K562 (cell line): ENCODE measurements around the gene TAS2R20. TPM values are rescaled to one million over a fixed set of nuclear protein-coding genes. Genes with fewer than 3 reads are reported as not detected.

ENCODE experiments used
- ATAC-seq: fragments of 200-7000 bp; cut with Tn5 transposase; 3 replicates; pipeline ENCODE4 v1.9.1; 2020; ENCODE audit warnings: moderate library complexity
- BruUV-seq: library from RNA; stranded (reverse); fragments of 400-500 nt; replicated peaks from 2 replicates; lab custom pipeline; 2021; lab: Mats Ljungman, UMichigan
- CTCF ChIA-PET: fragments of 300-600 bp; formaldehyde crosslinking; extraction: SDS; loops from one replicate; lab custom pipeline; 2021; ENCODE audit warnings: low intra/inter-chr PET ratio; lab: Yijun Ruan, JAX
- POLR2A ChIA-PET: fragments of 300-600, 350-650 bp; sonication (Branson Sonifier 250); formaldehyde crosslinking; extraction: SDS; loops from one replicate; lab custom pipeline; 2021; ENCODE audit warnings: antibody characterized with exemption, inconsistent platforms; lab: Yijun Ruan, JAX
- DNase-seq, 4 experiments: peaks; one replicate each; pipeline versions ENCODE4 v3.0.0 to v3.0.0-alpha.2; 2011 to 2018; ENCODE audit warnings: low spot score in 3 of 4, mixed read lengths in 3 of 4; ENCODE audit errors: extremely low read depth in 1 of 4
- FAIRE-seq: peaks from 2 replicates; lab custom pipeline; 2011; peaks lifted over from hg19 to GRCh38; lab: Jason Lieb, UNC
- H2AFZ ChIP-seq: 2 replicates; pipeline ENCODE4 v1.6.0; 2011; ENCODE audit warnings: low read depth, low read length, control low read depth, inconsistent platforms
- H3K27ac ChIP-seq: fragments of 200-600 bp; 3 replicates; pipeline ENCODE4 v1.8.0; 2011; ENCODE audit warnings: low read depth, mild to moderate bottlenecking, control low read depth, inconsistent platforms, low read length, moderate library complexity, mixed read lengths; ENCODE audit errors: extremely low read depth
- H3K27me3 ChIP-seq, 2 experiments: fragments of 300-600 bp in 1 of 2; 2 replicates in 1 of 2; 3 replicates in 1 of 2; pipeline versions ENCODE4 v1.6.0 to v1.8.0; 2011; ENCODE audit warnings: inconsistent platforms in 2 of 2, low read length in 2 of 2, mild to moderate bottlenecking in 1 of 2, mixed read lengths in 1 of 2, moderate library complexity in 1 of 2; ENCODE audit not compliant: control insufficient read depth in 2 of 2, insufficient read depth in 2 of 2
- H3K36me3 ChIP-seq: fragments of 300-600 bp; 3 replicates; pipeline ENCODE4 v1.8.0; 2011; ENCODE audit warnings: mild to moderate bottlenecking, low read length, inconsistent platforms; ENCODE audit not compliant: control insufficient read depth, insufficient read depth
- H3K4me1 ChIP-seq, 2 experiments: fragments of 200-600 bp in 1 of 2; replicated peaks in 1 of 2; 2 replicates in 1 of 2; 3 replicates in 1 of 2; pipeline versions ENCODE4 v1.5.1 to v1.8.0; 2011; ENCODE audit warnings: inconsistent platforms in 2 of 2, low read length in 2 of 2, mild to moderate bottlenecking in 1 of 2, mixed read lengths in 1 of 2, moderate library complexity in 1 of 2; ENCODE audit not compliant: control insufficient read depth in 2 of 2, insufficient read depth in 2 of 2
- H3K4me2 ChIP-seq: 2 replicates; pipeline ENCODE4 v1.6.1; 2011; ENCODE audit warnings: low read length, control low read depth, inconsistent platforms, mixed read lengths; ENCODE audit not compliant: insufficient read depth
- H3K4me3 ChIP-seq: fragments of 200-600 bp; sonication (generic), shearing (Covaris generic); 2 replicates; pipeline ENCODE4 v1.5.1; 2016; ENCODE audit warnings: control low read depth, inconsistent platforms
- H3K79me2 ChIP-seq: fragments of 200-600 bp; 3 replicates; pipeline ENCODE4 v1.8.0; 2011; ENCODE audit warnings: low read length, inconsistent platforms; ENCODE audit not compliant: control insufficient read depth, insufficient read depth
- H3K9ac ChIP-seq, 2 experiments: 2 replicates each; pipeline versions ENCODE4 v1.6.0 to v1.6.1; 2011; ENCODE audit warnings: low read depth in 2 of 2, low read length in 2 of 2, control low read depth in 1 of 2, inconsistent platforms in 1 of 2, mild to moderate bottlenecking in 1 of 2, mixed read lengths in 1 of 2; ENCODE audit not compliant: insufficient read depth in 1 of 2
- H3K9me1 ChIP-seq: one replicate; pipeline ENCODE4 v1.6.0; 2011; ENCODE audit warnings: inconsistent platforms, mild to moderate bottlenecking, low read length, moderate library complexity; ENCODE audit not compliant: control insufficient read depth, insufficient read depth
- H3K9me3 ChIP-seq: replicated peaks from 2 replicates; pipeline ENCODE4 v1.5.1; 2011; ENCODE audit warnings: low read depth, low read length, inconsistent platforms; ENCODE audit not compliant: control insufficient read depth, insufficient read depth
- H4K20me1 ChIP-seq: replicated peaks from 2 replicates; pipeline ENCODE4 v1.6.1; 2011; ENCODE audit warnings: low read length, inconsistent platforms, mixed read lengths; ENCODE audit not compliant: control insufficient read depth, insufficient read depth
- CEBPG ChIP-seq, 3 experiments: fragments of 200-800 bp in 1 of 3; sonication (Bioruptor generic) in 1 of 3; sonication (generic) in 1 of 3; formaldehyde crosslinking in 1 of 3; IDR thresholded peaks in 2 of 3; conservative IDR thresholded peaks in 1 of 3; 2 replicates each; pipeline versions ENCODE4 v1.6.1 to v1.8.0; 2016 to 2022; ENCODE audit warnings: missing compliant biosample characterization in 2 of 3, missing genetic modification characterization in 2 of 3, mild to moderate bottlenecking in 1 of 3, missing genetic modification reagents in 1 of 3
- DDX20 ChIP-seq: fragments of 450-650 bp; IDR thresholded peaks from 2 replicates; pipeline ENCODE4 v1.6.1; 2016; ENCODE audit warnings: missing genetic modification characterization, low read depth, mild to moderate bottlenecking, missing compliant biosample characterization, moderate library complexity
- FOS ChIP-seq: IDR thresholded peaks from 3 replicates; pipeline ENCODE4 v1.6.1; 2011; ENCODE audit not compliant: insufficient read length; ENCODE audit errors: extremely low read depth
- HDAC6 ChIP-seq: IDR thresholded peaks from 2 replicates; pipeline ENCODE4 v1.6.1; 2012; ENCODE audit warnings: low read depth, mild to moderate bottlenecking, control low read depth, inconsistent platforms, low read length, moderate library complexity
- KLF16 ChIP-seq: IDR thresholded peaks from 2 replicates; pipeline ENCODE4 v1.6.1; 2016; ENCODE audit warnings: antibody characterized with exemption
- MECOM ChIP-seq: fragments of 250-450 bp; sonication (Bioruptor Pico); IDR thresholded peaks from 2 replicates; pipeline ENCODE4 v1.8.0; 2022; ENCODE audit warnings: inconsistent platforms
- NFXL1 ChIP-seq: fragments of 450-650 bp; formaldehyde crosslinking; IDR thresholded peaks from 2 replicates; pipeline ENCODE4 v1.4.0; 2021; ENCODE audit warnings: mild to moderate bottlenecking
- NUFIP1 ChIP-seq: fragments of 450-650 bp; IDR thresholded peaks from 2 replicates; pipeline ENCODE4 v1.6.1; 2018; ENCODE audit not compliant: partially characterized antibody
- PML ChIP-seq: IDR thresholded peaks from 2 replicates; pipeline ENCODE4 v1.6.1; 2012; ENCODE audit warnings: low read length, inconsistent platforms
- RBM25 ChIP-seq: fragments of 200-400 bp; formaldehyde crosslinking; IDR thresholded peaks from 2 replicates; pipeline ENCODE4 v1.6.1; 2018; ENCODE audit warnings: low read length, low read depth, moderate library complexity; ENCODE audit not compliant: severe bottlenecking
- RHOXF2B ChIP-seq: fragments of 250-450 bp; sonication (Bioruptor Pico); conservative IDR thresholded peaks from 2 replicates; pipeline ENCODE4 v1.5.1; 2021
- SNIP1 ChIP-seq: fragments of 450-650 bp; IDR thresholded peaks from 2 replicates; pipeline ENCODE4 v1.7.1; 2017; ENCODE audit warnings: low read depth, mild to moderate bottlenecking
- SP2 ChIP-seq: IDR thresholded peaks from 2 replicates; pipeline ENCODE4 v1.6.1; 2011; ENCODE audit warnings: mild to moderate bottlenecking, low read depth, low read length, moderate library complexity; ENCODE audit not compliant: poor library complexity, severe bottlenecking; ENCODE audit errors: extremely low read depth
- TRIM24 ChIP-seq, 2 experiments: fragments of 450-650 bp; IDR thresholded peaks; 2 replicates each; pipeline ENCODE4 v1.6.1; 2016
- TSC22D4 ChIP-seq: fragments of 450-650 bp; IDR thresholded peaks from 2 replicates; pipeline ENCODE4 v1.6.1; 2016; ENCODE audit warnings: missing genetic modification characterization, missing biosample characterization, control low read depth
- XRCC3 ChIP-seq: fragments of 450-650 bp; IDR thresholded peaks from 2 replicates; pipeline ENCODE4 v1.6.1; 2017; ENCODE audit warnings: mild to moderate bottlenecking, moderate library complexity
- ZBTB1 ChIP-seq: sonication (generic); formaldehyde crosslinking; IDR thresholded peaks from 2 replicates; pipeline ENCODE4 v1.8.1; 2023; ENCODE audit warnings: missing genetic modification reagents, low read depth, mild to moderate bottlenecking, borderline replicate concordance
- ZBTB7A ChIP-seq: IDR thresholded peaks from 2 replicates; pipeline ENCODE4 v1.6.1; 2011; ENCODE audit warnings: low read depth, mild to moderate bottlenecking, low read length, moderate library complexity, borderline replicate concordance; ENCODE audit not compliant: control insufficient read depth
- ZNF354B ChIP-seq: fragments of 250-450 bp; sonication (Bioruptor Pico); IDR thresholded peaks from 2 replicates; pipeline ENCODE4 v1.4.0; 2020
- ZNF431 ChIP-seq: sonication (generic); formaldehyde crosslinking; IDR thresholded peaks from 2 replicates; pipeline ENCODE4 v1.8.0; 2022; ENCODE audit warnings: mild to moderate bottlenecking, missing genetic modification reagents
- ZNF785 ChIP-seq: fragments of 250-450 bp; sonication (Bioruptor Pico); IDR thresholded peaks from 2 replicates; pipeline ENCODE4 v1.4.0; 2020; ENCODE audit warnings: mild to moderate bottlenecking
- WGBS: fragments of 100-300 bp; shearing (Covaris generic); methylation state at CpG from one replicate; pipeline ENCODE4 v1.1.6; 2016; ENCODE audit warnings: low coverage, mixed read lengths; ENCODE audit not compliant: insufficient coverage; ENCODE audit errors: missing lambda C conversion rate; 5-methylcytosine and 5-hydroxymethylcytosine counted together
- in situ Hi-C: fragments of 300-500 bp; cut with MboI; formaldehyde crosslinking; loops from 4 replicates; pipeline ENCODE4 v1.15.0; 2018; ENCODE audit warnings: inconsistent platforms, mixed read lengths
- intact Hi-C: fragments of 100-400 bp; cut with micrococcal nuclease; formaldehyde crosslinking; loops from 2 replicates; pipeline ENCODE4 v1.14.2; 2022
- polyA plus RNA-seq, 8 experiments: library from polyadenylated mRNA; depleted of rRNA in 4 of 8; stranded (reverse) in 5 of 8; unstranded in 3 of 8; fragments of >200 nt; fragmentation: Nextera tagmentation in 2 of 8; fragmentation: Illumina TruSeq in 1 of 8; extraction: Ambion mirVana in 2 of 8; extraction: Trizol in 1 of 8; gene quantifications; 2 replicates each; pipeline versions ENCODE4 v1.2.1 to v1.2.3, GENCODE V29; 2011 to 2014; ENCODE audit warnings: inconsistent platforms in 1 of 8, missing spikeins in 1 of 8
- total RNA-seq, 7 experiments: library from RNA; depleted of rRNA in 6 of 7; stranded (reverse); fragments of >200 nt in 6 of 7; fragmentation: Illumina TruSeq in 2 of 7; extraction: Trizol in 2 of 7; gene quantifications; 2 replicates each; pipeline versions ENCODE4 v1.2.1 to v1.2.3, GENCODE V29; 2011 to 2021; ENCODE audit warnings: low replicate concordance in 1 of 7

TAS2R20 gene
- total and polyA plus RNA-seq, 9 of the 15 experiments (the other 6 are each of a cell fraction or from before 2014, with no cell fraction given) = 0.07 to 2.3 (median 0.77) TPM

- TF ChIP-seq SP2 (no peak), RBM25 (no peak), ZNF354B (no peak), SNIP1 (no peak), KLF16 (no peak), XRCC3 (no peak), FOS (no peak), RHOXF2B (CRISPR knock-in tag) (no peak), ZNF431 (no peak), MECOM (CRISPR knock-in tag) (no peak)
These were observed 15.9 kb downstream of the TAS2R20 start (continued) for GRCh38 chr12:10982244-10982643.

GRCh38 chr12:10974965-10975364 lies 23.1 kb downstream of the TAS2R20 start:
- CTCF ChIA-PET = no interaction called here
- in situ Hi-C loops = no loop called here
- no peak for FAIRE-seq

More at GRCh38 chr12:10974965-10975364, 23.1 kb downstream of the TAS2R20 start:
- BruUV-seq = no TSS peak
- intact Hi-C loops = no loop called here
- Histone ChIP-seq H3K27me3 (no peaks in the 10 kb centered on the region), H3K4me3 (no peak overlapping the region), H3K36me3 (no peaks in the 10 kb centered on the region), H3K4me2 (no peak overlapping the region)
- TF ChIP-seq ZBTB7A = no peak
- no peak for TF ChIP-seq TSC22D4 (tag)
- TF ChIP-seq HDAC6 = no peak
- TF ChIP-seq TRIM24 (IDR thresholded peaks at IDR 0.05) = no peak
- no peak for TF ChIP-seq DDX20 (tag)
- no peak for TF ChIP-seq PML
- no peak for TF ChIP-seq ZBTB1 (CRISPR knock-in tag)
- no peak for TF ChIP-seq CEBPG (CRISPR knock-in tag; IDR thresholded peaks at IDR 0.05)
- no peak for TF ChIP-seq CEBPG (tag; conservative IDR thresholded peaks at IDR 0.05 in 1 of 2, IDR thresholded peaks at IDR 0.05 in 1 of 2)
- no peak for TF ChIP-seq ZNF785
- no peak for TF ChIP-seq NFXL1 (CRISPR knock-in tag)
- TF ChIP-seq SP2 = no peak
- no peak for TF ChIP-seq NUFIP1
- TF ChIP-seq, all 486 proteins: peak for 0
- H3K27ac ChIP-seq = no peak overlapping the region
- WGBS = 70% methylated on average over 3 of the region's 3 CpGs
- DNase-seq = no peak
- no peak overlapping the region for H2AFZ ChIP-seq
- H3K9me3 ChIP-seq = no peaks in the 10 kb centered on the region
- peaks cover 6% of the 10 kb centered on the region; the same call in 1 of the 3 replicates for H3K79me2 ChIP-seq
- no peak for ATAC-seq
- H3K9me1 ChIP-seq = no peaks in the 10 kb centered on the region
- no peaks in the 10 kb centered on the region for H3K4me1 ChIP-seq
- no peak overlapping the region for H3K9ac ChIP-seq
- POLR2A ChIA-PET = no interaction called here
- H4K20me1 ChIP-seq = no peaks in the 10 kb centered on the region
